ENCODE data around the gene PLEKHH3. TPM values are rescaled to one million over a fixed set of nuclear protein-coding genes. Genes with fewer than 3 reads are reported as not detected.
"Not testable (repeated sequence)": the region's sequence is repeated elsewhere in the genome, so short reads cannot be mapped to it uniquely, and the experiment has no call there.

The PLEKHH3 gene
- total RNA-seq, 4 donors from 2014 or later, result 32.4 to 57.7 (median 46.1) TPM

- TF ChIP-seq POLR2A (IDR thresholded peaks at IDR 0.05), result no peak
- TF ChIP-seq, protein P1, sequence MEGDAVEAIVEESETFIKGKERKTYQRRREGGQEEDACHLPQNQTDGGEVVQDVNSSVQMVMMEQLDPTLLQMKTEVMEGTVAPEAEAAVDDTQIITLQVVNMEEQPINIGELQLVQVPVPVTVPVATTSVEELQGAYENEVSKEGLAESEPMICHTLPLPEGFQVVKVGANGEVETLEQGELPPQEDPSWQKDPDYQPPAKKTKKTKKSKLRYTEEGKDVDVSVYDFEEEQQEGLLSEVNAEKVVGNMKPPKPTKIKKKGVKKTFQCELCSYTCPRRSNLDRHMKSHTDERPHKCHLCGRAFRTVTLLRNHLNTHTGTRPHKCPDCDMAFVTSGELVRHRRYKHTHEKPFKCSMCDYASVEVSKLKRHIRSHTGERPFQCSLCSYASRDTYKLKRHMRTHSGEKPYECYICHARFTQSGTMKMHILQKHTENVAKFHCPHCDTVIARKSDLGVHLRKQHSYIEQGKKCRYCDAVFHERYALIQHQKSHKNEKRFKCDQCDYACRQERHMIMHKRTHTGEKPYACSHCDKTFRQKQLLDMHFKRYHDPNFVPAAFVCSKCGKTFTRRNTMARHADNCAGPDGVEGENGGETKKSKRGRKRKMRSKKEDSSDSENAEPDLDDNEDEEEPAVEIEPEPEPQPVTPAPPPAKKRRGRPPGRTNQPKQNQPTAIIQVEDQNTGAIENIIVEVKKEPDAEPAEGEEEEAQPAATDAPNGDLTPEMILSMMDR (IDR thresholded peaks at IDR 0.05), result no peak
- TF ChIP-seq EP300 (IDR thresholded peaks at IDR 0.05), result no peak
- H3K27me3 ChIP-seq, result no peaks in the 10 kb centered on the region
- H3K9me3 ChIP-seq, result no peaks in the 10 kb centered on the region
- peak overlapping the region in 2 of 4 donors; percentile 73 to 77 for H3K27ac ChIP-seq
- peak overlapping the region in 1 of 4 donors; percentile 26 for H3K4me3 ChIP-seq
- peaks cover 0 to 85% (median 5%) of the 10 kb centered on the region in 3 donors for H3K36me3 ChIP-seq
- H3K4me1 ChIP-seq, result peaks cover 0 to 82% (median 38%) of the 10 kb centered on the region in 4 donors
- 63 to 71% methylated on average over 47 to 49 of the region's 87 CpGs for WGBS, 2 donors
- no peak for DNase-seq (ENCODE audit: low spot score in 2 of 2)
Observed at GRCh38 chr17:42669977-42670788, 6.6 kb downstream of the PLEKHH3 start.

GRCh38 chr17:42669705-42669976 lies 7.2 kb downstream of the PLEKHH3 start:
- TF ChIP-seq EP300 (IDR thresholded peaks at IDR 0.05) (no peak), POLR2A (IDR thresholded peaks at IDR 0.05) (no peak)
- TF ChIP-seq, protein P1 (IDR thresholded peaks at IDR 0.05), result no peak
- Histone ChIP-seq H3K27ac (peak overlapping the region in 2 of 4 donors; percentile 73 to 77), H3K9me3 (no peaks in the 10 kb centered on the region), H3K27me3 (no peaks in the 10 kb centered on the region), H3K4me3 (no peak overlapping the region), H3K4me1 (peaks cover 0 to 77% (median 34%) of the 10 kb centered on the region in 4 donors), H3K36me3 (peaks cover 0 to 90% (median 5%) of the 10 kb centered on the region in 3 donors)
- DNase-seq (ENCODE audit: low spot score in 2 of 2), result no peak
- WGBS, 2 donors, result 66 to 82% methylated on average over 11 to 12 of the region's 12 CpGs

GRCh38 chr17:42667088-42667951 lies 9.5 kb downstream of the PLEKHH3 start:
- H3K36me3 ChIP-seq, result peaks cover 0 to 98% (median 5%) of the 10 kb centered on the region in 3 donors
- H3K4me1 ChIP-seq, result peaks cover 0 to 54% (median 19%) of the 10 kb centered on the region in 4 donors
- no peaks in the 10 kb centered on the region for H3K27me3 ChIP-seq
- H3K4me3 ChIP-seq, result no peak overlapping the region
- no peak for DNase-seq (ENCODE audit: low spot score in 2 of 2)
- H3K9me3 ChIP-seq, result no peaks in the 10 kb centered on the region
- WGBS, 2 donors, result 36 to 38% methylated on average over 7 of the region's 7 CpGs
- TF ChIP-seq, protein P1 (IDR thresholded peaks at IDR 0.05), result no peak
- TF ChIP-seq POLR2A (IDR thresholded peaks at IDR 0.05), result no peak
- peak in 1 of 2 donors; percentile 18 for TF ChIP-seq EP300 (IDR thresholded peaks at IDR 0.05)
- H3K27ac ChIP-seq, result peak overlapping the region in 3 of 4 donors; percentile 32 to 77 (median 77)

DNA sequence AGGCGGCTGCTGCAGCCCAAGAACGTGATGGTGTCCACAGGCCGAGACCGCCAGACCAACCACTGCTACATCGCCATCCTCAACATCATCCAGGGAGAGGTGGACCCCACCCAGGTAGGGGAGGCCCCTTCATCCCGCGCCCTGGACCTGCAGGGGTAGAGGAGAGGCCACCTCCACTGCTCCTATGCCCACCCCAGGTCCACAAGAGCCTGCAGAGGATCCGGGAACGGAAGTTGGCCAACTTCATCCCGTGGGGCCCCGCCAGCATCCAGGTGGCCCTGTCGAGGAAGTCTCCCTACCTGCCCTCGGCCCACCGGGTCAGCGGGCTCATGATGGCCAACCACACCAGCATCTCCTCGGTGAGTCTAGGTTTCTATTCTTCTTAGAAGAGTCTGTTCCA lies 10.7 kb downstream of the PLEKHH3 start:
- not testable (repeated sequence) for H3K4me3 ChIP-seq; H3K9me3 ChIP-seq; DNase-seq (ENCODE audit: low spot score in 2 of 2); H3K27me3 ChIP-seq
- H3K27ac ChIP-seq, result peak overlapping the region in 1 of 4 donors; percentile 77
- H3K36me3 ChIP-seq, result peaks cover 0 to 96% (median 5%) of the 10 kb centered on the region in 3 donors
- peaks cover 0 to 46% (median 21%) of the 10 kb centered on the region in 4 donors for H3K4me1 ChIP-seq
- 85 to 88% methylated on average over 9 of the region's 16 CpGs for WGBS, 2 donors

DNA sequence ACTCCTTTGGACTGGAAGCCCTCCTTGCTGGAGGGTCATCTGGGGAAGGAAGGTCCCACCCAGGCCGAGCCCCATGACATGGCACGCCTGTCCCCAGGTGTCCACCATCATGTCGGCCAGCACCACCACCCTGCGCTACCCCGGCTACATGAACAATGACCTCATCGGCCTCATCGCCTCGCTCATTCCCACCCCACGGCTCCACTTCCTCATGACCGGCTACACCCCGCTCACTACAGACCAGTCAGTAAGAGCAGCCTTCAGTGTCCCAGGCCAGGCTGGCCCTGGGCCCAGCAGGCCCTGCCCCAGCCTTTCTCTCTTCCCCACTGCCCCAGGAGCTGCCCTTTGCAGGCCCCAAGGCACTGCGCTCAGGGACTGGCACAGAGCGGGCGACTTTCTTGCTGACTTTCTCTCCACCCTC lies 11.2 kb downstream of the PLEKHH3 start:
- H3K27me3 ChIP-seq, result no peaks in the 10 kb centered on the region
- peaks cover 0 to 91% (median 5%) of the 10 kb centered on the region in 3 donors for H3K36me3 ChIP-seq
- 83 to 86% methylated on average over 14 of the region's 14 CpGs for WGBS, 2 donors
- no peak overlapping the region for H3K4me3 ChIP-seq
- H3K4me1 ChIP-seq, result peaks cover 0 to 46% (median 22%) of the 10 kb centered on the region in 4 donors
- no peaks in the 10 kb centered on the region for H3K9me3 ChIP-seq
- no peak for DNase-seq (ENCODE audit: low spot score in 2 of 2)
- TF ChIP-seq EP300 (IDR thresholded peaks at IDR 0.05) (no peak), POLR2A (IDR thresholded peaks at IDR 0.05) (no peak)
- TF ChIP-seq, protein P1 (IDR thresholded peaks at IDR 0.05), result no peak
- H3K27ac ChIP-seq, result peak overlapping the region in 1 of 4 donors; percentile 41

All from tibial nerve (tissue), 4 donors.